ENCODE data around the gene CENPE.

GRCh38 chr4:103060453-103061148, 137.5 kb downstream of the CENPE start:
- TF ChIP-seq POLR2AphosphoS5 (IDR thresholded peaks at IDR 0.05; ENCODE audit: borderline replicate concordance, low read depth, low read length) (no peak), EZH2 (IDR thresholded peaks at IDR 0.05) (no peak)

Data from SK-N-MC (cell line).